Stomach smooth muscle (tissue), 2 donors: ENCODE measurements around the gene PDZD2.

ENCODE experiments used
- H3K27ac ChIP-seq: one replicate; pipeline ENCODE4 v1.7.0; 2013; ENCODE audit warnings: mild to moderate bottlenecking, low read length, inconsistent platforms
- H3K27me3 ChIP-seq, 2 donors: one replicate each; pipeline ENCODE4 v1.7.0; 2013; ENCODE audit warnings: low read length in 2 of 2; ENCODE audit not compliant: insufficient read depth in 2 of 2, control insufficient read depth in 1 of 2
- H3K36me3 ChIP-seq, 2 donors: one replicate each; pipeline ENCODE4 v1.7.0; 2013; ENCODE audit warnings: low read length in 2 of 2; ENCODE audit not compliant: control insufficient read depth in 2 of 2, insufficient read depth in 2 of 2
- H3K4me1 ChIP-seq: one replicate; pipeline ENCODE4 v1.7.0; 2013; ENCODE audit warnings: low read length; ENCODE audit not compliant: control insufficient read depth, insufficient read depth
- H3K4me3 ChIP-seq, 2 donors: one replicate each; pipeline ENCODE4 v1.7.0; 2013; ENCODE audit warnings: low read length in 2 of 2
- H3K9ac ChIP-seq, 2 donors: one replicate each; pipeline ENCODE4 v1.7.0; 2013; ENCODE audit warnings: low read length in 2 of 2, mild to moderate bottlenecking in 1 of 2
- H3K9me3 ChIP-seq, 2 donors: one replicate each; pipeline ENCODE4 v1.7.0; 2013; ENCODE audit warnings: low read length in 2 of 2; ENCODE audit not compliant: control insufficient read depth in 2 of 2
- donor health status: healthy.
- donor health status: Pancreatic carcinoma.

Gene PDZD2

GRCh38 chr5:31657315-31657979 is 18.5 kb downstream of the PDZD2 start:
- no peak overlapping the region for H3K4me3 ChIP-seq
- H3K27me3 ChIP-seq, result no peaks in the 10 kb centered on the region
- H3K36me3 ChIP-seq, result no peaks in the 10 kb centered on the region
- no peaks in the 10 kb centered on the region for H3K4me1 ChIP-seq
- no peak overlapping the region for H3K27ac ChIP-seq
- H3K9me3 ChIP-seq, result no peaks in the 10 kb centered on the region
- no peak overlapping the region for H3K9ac ChIP-seq

GRCh38 chr5:31661257-31661656 is 22.3 kb downstream of the PDZD2 start:
- Histone ChIP-seq H3K4me3 (no peak overlapping the region), H3K36me3 (no peaks in the 10 kb centered on the region), H3K9me3 (peaks cover 0 to 3% of the 10 kb centered on the region in 2 donors), H3K27ac (no peak overlapping the region), H3K4me1 (no peaks in the 10 kb centered on the region), H3K9ac (no peak overlapping the region), H3K27me3 (no peaks in the 10 kb centered on the region)

- Histone ChIP-seq H3K27ac (no peak overlapping the region), H3K4me1 (no peaks in the 10 kb centered on the region)
Measured at GRCh38 chr5:31663519-31663918, 24.6 kb downstream of the PDZD2 start.

GRCh38 chr5:31664566-31664965 is 25.6 kb downstream of the PDZD2 start:
- Histone ChIP-seq H3K4me1 (no peaks in the 10 kb centered on the region), H3K27me3 (no peaks in the 10 kb centered on the region), H3K9ac (no peak overlapping the region), H3K27ac (no peak overlapping the region), H3K36me3 (no peaks in the 10 kb centered on the region), H3K4me3 (no peak overlapping the region), H3K9me3 (peaks cover 0 to 3% of the 10 kb centered on the region in 2 donors)

More at GRCh38 chr5:31663519-31663918, 24.6 kb downstream of the PDZD2 start:
- Histone ChIP-seq H3K9ac (no peak overlapping the region), H3K36me3 (no peaks in the 10 kb centered on the region), H3K4me3 (no peak overlapping the region), H3K27me3 (no peaks in the 10 kb centered on the region), H3K9me3 (peaks cover 0 to 3% of the 10 kb centered on the region in 2 donors)

GRCh38 chr5:31671339-31671741 is 32.4 kb downstream of the PDZD2 start:
- no peaks in the 10 kb centered on the region for H3K9me3 ChIP-seq
- no peak overlapping the region for H3K4me3 ChIP-seq
- no peaks in the 10 kb centered on the region for H3K4me1 ChIP-seq
- no peaks in the 10 kb centered on the region for H3K36me3 ChIP-seq
- H3K27me3 ChIP-seq, result no peaks in the 10 kb centered on the region
- H3K27ac ChIP-seq, result no peak overlapping the region
- H3K9ac ChIP-seq, result no peak overlapping the region

- Histone ChIP-seq H3K9me3 (no peaks in the 10 kb centered on the region), H3K4me3 (no peak overlapping the region), H3K9ac (no peak overlapping the region), H3K27me3 (no peaks in the 10 kb centered on the region), H3K27ac (no peak overlapping the region), H3K36me3 (no peaks in the 10 kb centered on the region), H3K4me1 (no peaks in the 10 kb centered on the region)
Measured at GRCh38 chr5:31674371-31674951, 35.5 kb downstream of the PDZD2 start.

- no peaks in the 10 kb centered on the region for H3K9me3 ChIP-seq
- H3K27ac ChIP-seq, result no peak overlapping the region
- H3K9ac ChIP-seq, result no peak overlapping the region
- H3K36me3 ChIP-seq, result no peaks in the 10 kb centered on the region
- H3K27me3 ChIP-seq, result no peaks in the 10 kb centered on the region
- H3K4me1 ChIP-seq, result no peaks in the 10 kb centered on the region
- no peak overlapping the region for H3K4me3 ChIP-seq
Measured at GRCh38 chr5:31675472-31675871, 36.5 kb downstream of the PDZD2 start.

- Histone ChIP-seq H3K27ac (no peak overlapping the region), H3K4me1 (no peaks in the 10 kb centered on the region), H3K4me3 (no peak overlapping the region), H3K9ac (no peak overlapping the region), H3K27me3 (no peaks in the 10 kb centered on the region), H3K9me3 (no peaks in the 10 kb centered on the region), H3K36me3 (no peaks in the 10 kb centered on the region)
Measured at GRCh38 chr5:31678180-31678579, 39.2 kb downstream of the PDZD2 start.

- no peaks in the 10 kb centered on the region for H3K4me1 ChIP-seq
- no peaks in the 10 kb centered on the region for H3K36me3 ChIP-seq
- H3K27me3 ChIP-seq, result no peaks in the 10 kb centered on the region
- H3K9me3 ChIP-seq, result no peaks in the 10 kb centered on the region
- H3K9ac ChIP-seq, result no peak overlapping the region
- no peak overlapping the region for H3K4me3 ChIP-seq
- no peak overlapping the region for H3K27ac ChIP-seq
Measured at GRCh38 chr5:31680528-31680927, 41.6 kb downstream of the PDZD2 start.

- H3K36me3 ChIP-seq, result no peaks in the 10 kb centered on the region
- H3K9me3 ChIP-seq, result no peaks in the 10 kb centered on the region
- no peak overlapping the region for H3K27ac ChIP-seq
- H3K9ac ChIP-seq, result no peak overlapping the region
- H3K4me1 ChIP-seq, result no peaks in the 10 kb centered on the region
- no peaks in the 10 kb centered on the region for H3K27me3 ChIP-seq
- no peak overlapping the region for H3K4me3 ChIP-seq
Measured at GRCh38 chr5:31682025-31682424, 43.1 kb downstream of the PDZD2 start.

- no peaks in the 10 kb centered on the region for H3K27me3 ChIP-seq
- H3K27ac ChIP-seq, result no peak overlapping the region
- no peaks in the 10 kb centered on the region for H3K9me3 ChIP-seq
- no peak overlapping the region for H3K9ac ChIP-seq
- H3K36me3 ChIP-seq, result no peaks in the 10 kb centered on the region
- H3K4me1 ChIP-seq, result no peaks in the 10 kb centered on the region
- H3K4me3 ChIP-seq, result no peak overlapping the region
Measured at GRCh38 chr5:31682851-31683250, 43.9 kb downstream of the PDZD2 start.
